MCF 10A (cell line): ENCODE results near the gene SYNDIG1. TPM values are rescaled to one million over a fixed set of nuclear protein-coding genes. Genes with fewer than 3 reads are reported as not detected.

Source experiments
- BruUV-seq: library from RNA; stranded (reverse); fragments of 400-500 nt; replicated peaks from 2 replicates; lab custom pipeline; 2021; lab: Mats Ljungman, UMichigan
- CTCF ChIA-PET: fragments of 300-600 bp; sonication (Branson Sonifier 250); formaldehyde crosslinking; extraction: SDS; loops from one replicate; lab custom pipeline; 2021; ENCODE audit warnings: antibody characterized with exemption, inconsistent platforms; lab: Yijun Ruan, JAX
- POLR2A ChIA-PET: fragments of 300-600, 350-650 bp; sonication (Branson Sonifier 250); formaldehyde crosslinking; extraction: SDS; loops from one replicate; lab custom pipeline; 2020; ENCODE audit warnings: antibody characterized with exemption, inconsistent platforms; lab: Yijun Ruan, JAX
- DNase-seq: peaks from one replicate; pipeline ENCODE4 v3.0.0-alpha.2; 2018; ENCODE audit not compliant: unreplicated experiment
- H3K27ac Mint-ChIP-seq: one replicate; pipeline ENCODE4 v1.8.0; 2022; ENCODE audit warnings: mild to moderate bottlenecking, low read depth, mixed read lengths; ENCODE audit not compliant: unreplicated experiment
- H3K27me3 Mint-ChIP-seq: one replicate; pipeline ENCODE4 v1.8.0; 2022; ENCODE audit warnings: mixed read lengths; ENCODE audit not compliant: insufficient read depth, unreplicated experiment
- H3K36me3 Mint-ChIP-seq: one replicate; pipeline ENCODE4 v1.8.0; 2022; ENCODE audit warnings: mild to moderate bottlenecking, moderate library complexity, mixed read lengths; ENCODE audit not compliant: insufficient read depth, unreplicated experiment
- H3K4me1 Mint-ChIP-seq: one replicate; pipeline ENCODE4 v1.8.0; 2022; ENCODE audit warnings: mixed read lengths; ENCODE audit not compliant: insufficient read depth, unreplicated experiment
- H3K4me3 Mint-ChIP-seq: one replicate; pipeline ENCODE4 v1.8.0; 2022; ENCODE audit warnings: mild to moderate bottlenecking, moderate library complexity, mixed read lengths; ENCODE audit not compliant: unreplicated experiment
- H3K9me3 Mint-ChIP-seq: one replicate; pipeline ENCODE4 v1.8.0; 2022; ENCODE audit warnings: mixed read lengths; ENCODE audit not compliant: unreplicated experiment
- CTCF ChIP-seq: fragments of 200-600 bp; IDR thresholded peaks from one replicate; pipeline ENCODE4 v1.8.0; 2022; ENCODE audit warnings: antibody characterized with exemption, mild to moderate bottlenecking; ENCODE audit not compliant: unreplicated experiment
- intact Hi-C: fragments of 100-400 bp; cut with micrococcal nuclease; formaldehyde crosslinking; loops from 2 replicates; pipeline ENCODE4 v1.14.1; 2022
- total RNA-seq: library from RNA; stranded (reverse); gene quantifications from 2 replicates; pipeline ENCODE4 v1.2.3, GENCODE V29; 2022

Gene SYNDIG1
- total RNA-seq, 1 experiment from 2014 or later, result not detected

GRCh38 chr20:24537210-24537609 is 67.8 kb downstream of the SYNDIG1 start:
- H3K27ac Mint-ChIP-seq, result no peak overlapping the region
- H3K4me1 Mint-ChIP-seq, result no peaks in the 10 kb centered on the region
- peaks cover 47% of the 10 kb centered on the region for H3K9me3 Mint-ChIP-seq
- ChIA-PET CTCF (no interaction called here), POLR2A (no interaction called here)
- intact Hi-C loops, result no loop called here
- no peaks in the 10 kb centered on the region for H3K36me3 Mint-ChIP-seq
- no peak overlapping the region for H3K4me3 Mint-ChIP-seq
- no TSS peak for BruUV-seq
- no peak for DNase-seq
- TF ChIP-seq CTCF, result no peak
- H3K27me3 Mint-ChIP-seq, result no peaks in the 10 kb centered on the region

- BruUV-seq, result no TSS peak
- no peak for DNase-seq
- Mint-ChIP-seq H3K4me1 (no peaks in the 10 kb centered on the region), H3K36me3 (no peaks in the 10 kb centered on the region), H3K9me3 (peaks cover 26% of the 10 kb centered on the region), H3K27me3 (no peaks in the 10 kb centered on the region), H3K4me3 (no peak overlapping the region), H3K27ac (no peak overlapping the region)
- ChIA-PET CTCF (interaction anchor here (0.5 kb wide), 1 partner anchor 165 kb away, joined by 5 read pairs; no protein-coding TSS in a partner anchor), POLR2A (no interaction called here)
- no peak for TF ChIP-seq CTCF
- intact Hi-C loops, result no loop called here
Observed at GRCh38 chr20:24542721-24543120, 73.3 kb downstream of the SYNDIG1 start.

- Mint-ChIP-seq H3K4me3 (no peak overlapping the region), H3K27ac (no peak overlapping the region), H3K36me3 (no peaks in the 10 kb centered on the region), H3K4me1 (no peaks in the 10 kb centered on the region), H3K27me3 (no peaks in the 10 kb centered on the region), H3K9me3 (peaks cover 24% of the 10 kb centered on the region)
- BruUV-seq, result no TSS peak
- no peak for DNase-seq
- TF ChIP-seq CTCF, result no peak
- intact Hi-C loops, result no loop called here
- POLR2A ChIA-PET, result no interaction called here
- CTCF ChIA-PET, result no interaction called here
Observed at GRCh38 chr20:24543168-24543567, 73.7 kb downstream of the SYNDIG1 start.

- H3K4me1 Mint-ChIP-seq, result no peaks in the 10 kb centered on the region
- ChIA-PET POLR2A (no interaction called here), CTCF (no interaction called here)
- TF ChIP-seq CTCF, result no peak
- H3K4me3 Mint-ChIP-seq, result no peak overlapping the region
- no peaks in the 10 kb centered on the region for H3K27me3 Mint-ChIP-seq
- no TSS peak for BruUV-seq
- no peaks in the 10 kb centered on the region for H3K36me3 Mint-ChIP-seq
- H3K9me3 Mint-ChIP-seq, result peaks cover 27% of the 10 kb centered on the region
- no peak overlapping the region for H3K27ac Mint-ChIP-seq
- intact Hi-C loops, result no loop called here
- no peak for DNase-seq
Observed at GRCh38 chr20:24543741-24544140, 74.3 kb downstream of the SYNDIG1 start.
